Breast epithelium (tissue), 3 donors: ENCODE data around the gene YES1.

Experiments used
- POLR2A ChIP-seq: fragments of 450-650 bp; IDR thresholded peaks from one replicate; pipeline ENCODE4 v1.6.1; 2016; ENCODE audit warnings: antibody characterized with exemption, mild to moderate bottlenecking, moderate library complexity
- POLR2AphosphoS5 ChIP-seq, 3 donors: sonication (generic); formaldehyde crosslinking; IDR thresholded peaks; one replicate each; pipeline ENCODE4 v1.6.1; 2017; ENCODE audit warnings: antibody characterized with exemption in 3 of 3
- TF ChIP-seq, protein P1 (sequence below), 3 donors: fragments of 450-650 bp; IDR thresholded peaks; one replicate each; pipeline ENCODE4 v1.5.1; 2016 to 2017; ENCODE audit warnings: antibody characterized with exemption in 3 of 3, mild to moderate bottlenecking in 3 of 3, moderate library complexity in 3 of 3

DNA sequence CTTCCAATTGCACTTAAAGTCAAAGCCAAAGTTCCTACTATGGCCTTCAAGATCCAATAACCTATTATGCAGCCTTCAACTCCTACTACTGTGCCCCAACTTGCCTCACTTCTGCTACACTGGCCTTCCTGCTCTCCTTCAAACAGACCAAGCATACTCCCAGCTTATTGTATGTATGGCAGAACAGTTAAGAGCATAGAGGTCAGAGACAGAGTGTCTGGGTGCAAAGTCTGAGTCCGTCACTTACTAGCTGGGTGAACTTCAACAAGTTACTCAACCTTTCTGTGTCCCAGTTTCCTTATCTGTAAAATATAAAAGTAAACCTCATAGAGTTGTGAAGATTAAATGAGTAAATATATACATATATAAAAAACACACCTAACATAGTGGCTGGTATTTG is 37.2 kb downstream of the YES1 start:
- TF ChIP-seq, protein P1, sequence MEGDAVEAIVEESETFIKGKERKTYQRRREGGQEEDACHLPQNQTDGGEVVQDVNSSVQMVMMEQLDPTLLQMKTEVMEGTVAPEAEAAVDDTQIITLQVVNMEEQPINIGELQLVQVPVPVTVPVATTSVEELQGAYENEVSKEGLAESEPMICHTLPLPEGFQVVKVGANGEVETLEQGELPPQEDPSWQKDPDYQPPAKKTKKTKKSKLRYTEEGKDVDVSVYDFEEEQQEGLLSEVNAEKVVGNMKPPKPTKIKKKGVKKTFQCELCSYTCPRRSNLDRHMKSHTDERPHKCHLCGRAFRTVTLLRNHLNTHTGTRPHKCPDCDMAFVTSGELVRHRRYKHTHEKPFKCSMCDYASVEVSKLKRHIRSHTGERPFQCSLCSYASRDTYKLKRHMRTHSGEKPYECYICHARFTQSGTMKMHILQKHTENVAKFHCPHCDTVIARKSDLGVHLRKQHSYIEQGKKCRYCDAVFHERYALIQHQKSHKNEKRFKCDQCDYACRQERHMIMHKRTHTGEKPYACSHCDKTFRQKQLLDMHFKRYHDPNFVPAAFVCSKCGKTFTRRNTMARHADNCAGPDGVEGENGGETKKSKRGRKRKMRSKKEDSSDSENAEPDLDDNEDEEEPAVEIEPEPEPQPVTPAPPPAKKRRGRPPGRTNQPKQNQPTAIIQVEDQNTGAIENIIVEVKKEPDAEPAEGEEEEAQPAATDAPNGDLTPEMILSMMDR (IDR thresholded peaks at IDR 0.05) = no peak
- TF ChIP-seq POLR2A (no peak), POLR2AphosphoS5 (IDR thresholded peaks at IDR 0.05) (no peak)
